ENCODE measurements around the gene GNPTG. TPM values are rescaled to one million over a fixed set of nuclear protein-coding genes. Genes with fewer than 3 reads are reported as not detected.

Gene GNPTG
- total and polyA plus RNA-seq, 2 donors (not counting 1 experiment from before 2014, with no cell fraction given), result 76.0 to 109 TPM

DNA sequence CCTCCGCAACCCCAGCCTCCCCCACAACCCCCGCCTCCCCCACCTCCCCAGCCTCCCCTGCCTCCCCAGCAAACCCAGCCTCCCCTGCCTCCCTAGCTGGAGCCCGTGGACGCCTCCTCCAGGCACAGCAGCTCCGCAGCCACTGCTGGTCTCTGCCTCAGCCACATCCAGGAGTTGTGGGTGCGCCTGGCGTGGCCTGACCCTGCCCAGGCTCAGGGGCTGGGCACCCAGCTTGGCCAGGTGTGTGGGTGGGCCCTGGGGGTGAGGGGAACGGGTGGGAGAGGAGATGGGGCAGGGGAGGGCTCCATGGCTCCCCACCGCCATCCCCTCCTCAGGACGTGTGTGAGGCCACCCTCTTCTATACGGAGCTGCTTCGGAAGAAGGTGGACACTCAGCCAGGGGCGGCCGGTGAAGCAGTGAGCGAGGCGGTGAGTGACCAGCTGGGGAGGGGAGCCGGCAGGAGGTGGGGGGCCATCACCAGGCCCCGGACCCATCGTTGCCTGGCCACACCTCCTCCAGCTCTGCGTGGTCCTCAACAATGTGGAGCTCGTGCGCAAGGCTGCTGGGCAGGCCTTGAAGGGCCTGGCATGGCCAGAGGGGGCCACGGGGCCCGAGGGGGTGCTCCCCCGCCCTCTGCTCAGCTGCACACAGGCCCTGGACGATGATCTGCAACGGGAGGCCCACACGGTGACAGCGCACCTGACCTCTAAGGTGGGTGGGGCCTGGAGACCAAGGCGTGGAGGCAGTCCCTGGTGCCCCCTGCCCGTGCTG lies 5.9 kb upstream of the GNPTG start:
- POLR2A ChIA-PET, result interaction anchor here (0.6 to 1.6 kb wide), 2 partner anchors 14 to 26 kb away, joined by 3 to 4 read pairs; no protein-coding TSS in a partner anchor
- H2AFZ ChIP-seq (ENCODE audit: insufficient read depth, low read depth, low read length, poor library complexity, severe bottlenecking), result no peak overlapping the region
- intact Hi-C loops (cut with micrococcal nuclease), result loop anchor here (10.0 kb wide), 1 partner anchor 269 kb away; the partner anchor contains the start of genes CRAMP1 and IFT140
- no peak overlapping the region for H3K4me3 ChIP-seq (ENCODE audit: control extremely low read depth in 1 of 5, extremely low read depth in 1 of 5, insufficient read depth in 1 of 5, low read depth in 2 of 5, low read length in 4 of 5)
- H3K4me1 ChIP-seq (ENCODE audit: control insufficient read depth in 2 of 2, insufficient read depth in 2 of 2, low read length in 2 of 2), result peaks cover 21 to 35% of the 10 kb centered on the region in 2 donors
- no peak overlapping the region for H3K27ac ChIP-seq (ENCODE audit: low read length in 2 of 2)
- H3K4me2 ChIP-seq (replicated peaks; ENCODE audit: low read depth, low read length, poor library complexity, severe bottlenecking), result no peak overlapping the region
- H3K27me3 Mint-ChIP-seq, result no peaks in the 10 kb centered on the region
- no peaks in the 10 kb centered on the region for H3K27me3 ChIP-seq (replicated peaks in 1 of 4; ENCODE audit: control extremely low read depth in 1 of 4, control insufficient read depth in 3 of 4, insufficient read depth in 4 of 4, low read length in 3 of 4)
- CTCF ChIA-PET, result interaction anchor here (1.1 to 2.1 kb wide), 2 partner anchors 14 to 18 kb away, joined by 3 to 6 read pairs; no protein-coding TSS in a partner anchor
- DNase-seq (no peak), ATAC-seq (ENCODE audit: low read depth) (no peak)
- H3K4me1 Mint-ChIP-seq, result peaks cover 29% of the 10 kb centered on the region
- H3K36me3 ChIP-seq (replicated peaks in 1 of 2; ENCODE audit: control extremely low read depth in 1 of 2, control insufficient read depth in 1 of 2, extremely low read depth in 1 of 2, insufficient read depth in 2 of 2, low read length in 1 of 2), result peaks cover 0 to 27% of the 10 kb centered on the region in 2 experiments
- H3K27ac Mint-ChIP-seq, result no peak overlapping the region
- WGBS (ENCODE audit: insufficient coverage), result 83% methylated on average over 29 of the region's 31 CpGs
- H3K79me2 ChIP-seq (ENCODE audit: control insufficient read depth, insufficient read depth, low read length), result peaks cover 5% of the 10 kb centered on the region
- peaks cover 30% of the 10 kb centered on the region for H4K20me1 ChIP-seq (ENCODE audit: control insufficient read depth, insufficient read depth, low read length, poor library complexity, severe bottlenecking)
- no peak overlapping the region for H3K4me3 Mint-ChIP-seq
- H3K9me3 Mint-ChIP-seq (ENCODE audit: insufficient read depth), result no peaks in the 10 kb centered on the region
- H3K9me3 ChIP-seq (ENCODE audit: control extremely low read depth in 1 of 3, control insufficient read depth in 2 of 3, insufficient read depth in 1 of 3, low read length in 2 of 3), result no peaks in the 10 kb centered on the region
- TF ChIP-seq, protein P1, sequence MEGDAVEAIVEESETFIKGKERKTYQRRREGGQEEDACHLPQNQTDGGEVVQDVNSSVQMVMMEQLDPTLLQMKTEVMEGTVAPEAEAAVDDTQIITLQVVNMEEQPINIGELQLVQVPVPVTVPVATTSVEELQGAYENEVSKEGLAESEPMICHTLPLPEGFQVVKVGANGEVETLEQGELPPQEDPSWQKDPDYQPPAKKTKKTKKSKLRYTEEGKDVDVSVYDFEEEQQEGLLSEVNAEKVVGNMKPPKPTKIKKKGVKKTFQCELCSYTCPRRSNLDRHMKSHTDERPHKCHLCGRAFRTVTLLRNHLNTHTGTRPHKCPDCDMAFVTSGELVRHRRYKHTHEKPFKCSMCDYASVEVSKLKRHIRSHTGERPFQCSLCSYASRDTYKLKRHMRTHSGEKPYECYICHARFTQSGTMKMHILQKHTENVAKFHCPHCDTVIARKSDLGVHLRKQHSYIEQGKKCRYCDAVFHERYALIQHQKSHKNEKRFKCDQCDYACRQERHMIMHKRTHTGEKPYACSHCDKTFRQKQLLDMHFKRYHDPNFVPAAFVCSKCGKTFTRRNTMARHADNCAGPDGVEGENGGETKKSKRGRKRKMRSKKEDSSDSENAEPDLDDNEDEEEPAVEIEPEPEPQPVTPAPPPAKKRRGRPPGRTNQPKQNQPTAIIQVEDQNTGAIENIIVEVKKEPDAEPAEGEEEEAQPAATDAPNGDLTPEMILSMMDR (IDR thresholded peaks at IDR 0.05), result no peak
- no peak for TF ChIP-seq EZH2 (IDR thresholded peaks at IDR 0.05; ENCODE audit: borderline replicate concordance, insufficient read depth, low read depth, low read length, poor library complexity, severe bottlenecking)
- H3K9ac ChIP-seq (ENCODE audit: low read length), result no peak overlapping the region
